ENCODE results near the gene DKC1. TPM values are rescaled to one million over a fixed set of nuclear protein-coding genes. Genes with fewer than 3 reads are reported as not detected.

DKC1 gene
- total and polyA plus RNA-seq, 10 donors, result 32.0 to 54.4 (median 39.0) TPM

GRCh38 chrX:154718616-154719015, 44.0 kb upstream of the DKC1 start:
- Histone ChIP-seq H3K27me3 (replicated peaks in 1 of 7) (no peaks in the 10 kb centered on the region), H3K9me3 (peaks cover 0 to 10% (median 0%) of the 10 kb centered on the region in 8 donors), H3K27ac (peak overlapping the region in 7 of 8 donors; percentile 52 to 84 (median 69)), H3K4me3 (peak overlapping the region in 1 of 8 donors; percentile 22), H3K4me1 (peaks cover 9 to 81% (median 54%) of the 10 kb centered on the region in 6 donors), H3K36me3 (peaks cover 0 to 15% (median 0%) of the 10 kb centered on the region in 6 donors)
- WGBS, 5 donors, result 18 to 56% (median 26%) methylated on average over 1 of the region's 1 CpG
- intact Hi-C loops (cut with DNase I; ENCODE audit: low total_unique reads), result no loop called here
- TF ChIP-seq CTCF (IDR thresholded peaks at IDR 0.05 in 8 of 11, conservative IDR thresholded peaks at IDR 0.05 in 3 of 11), result no peak
- no peak for TF ChIP-seq POLR2A (IDR thresholded peaks at IDR 0.05)
- no peak for TF ChIP-seq POLR2AphosphoS5 (IDR thresholded peaks at IDR 0.05)
- no peak for DNase-seq

- peaks cover 0 to 13% (median 0%) of the 10 kb centered on the region in 6 donors for H3K36me3 ChIP-seq
- 16 to 45% (median 24%) methylated on average over 6 of the region's 6 CpGs for WGBS, 5 donors
- peak in 1 of 3 donors; percentile 54 for TF ChIP-seq POLR2AphosphoS5 (IDR thresholded peaks at IDR 0.05)
- TF ChIP-seq CTCF (IDR thresholded peaks at IDR 0.05 in 8 of 11, conservative IDR thresholded peaks at IDR 0.05 in 3 of 11), result no peak
- no peak for TF ChIP-seq POLR2A (IDR thresholded peaks at IDR 0.05)
- no peaks in the 10 kb centered on the region for H3K27me3 ChIP-seq (replicated peaks in 1 of 7)
- DNase-seq, result no peak
- peaks cover 9 to 81% (median 60%) of the 10 kb centered on the region in 6 donors for H3K4me1 ChIP-seq
- peak overlapping the region in 1 of 8 donors; percentile 22 for H3K4me3 ChIP-seq
- peaks cover 0 to 10% (median 0%) of the 10 kb centered on the region in 8 donors for H3K9me3 ChIP-seq
- intact Hi-C loops (cut with DNase I; ENCODE audit: low total_unique reads), result no loop called here
- H3K27ac ChIP-seq, result peak overlapping the region in 7 of 8 donors; percentile 52 to 84 (median 69)
These were observed 43.5 kb upstream of the DKC1 start for GRCh38 chrX:154719132-154719675.

- TF ChIP-seq POLR2A (IDR thresholded peaks at IDR 0.05), result no peak
- TF ChIP-seq POLR2AphosphoS5 (IDR thresholded peaks at IDR 0.05), result no peak
- H3K4me3 ChIP-seq, result no peak overlapping the region
- H3K27me3 ChIP-seq (replicated peaks in 1 of 7), result no peaks in the 10 kb centered on the region
- intact Hi-C loops (cut with DNase I; ENCODE audit: low total_unique reads), result no loop called here
- peaks cover 9 to 81% (median 62%) of the 10 kb centered on the region in 6 donors for H3K4me1 ChIP-seq
- 57 to 72% (median 70%) methylated on average over 4 of the region's 4 CpGs for WGBS, 5 donors
- peaks cover 0 to 10% (median 0%) of the 10 kb centered on the region in 8 donors for H3K9me3 ChIP-seq
- DNase-seq, result no peak
- H3K27ac ChIP-seq, result peak overlapping the region in 6 of 8 donors; percentile 61 to 84 (median 76)
- peaks cover 0 to 9% (median 0%) of the 10 kb centered on the region in 6 donors for H3K36me3 ChIP-seq
These were observed 42.6 kb upstream of the DKC1 start for GRCh38 chrX:154720067-154720466.

- WGBS, 5 donors, result 91 to 100% (median 97%) methylated on average over 3 of the region's 3 CpGs
- intact Hi-C loops (cut with DNase I; ENCODE audit: low total_unique reads), result no loop called here
These were observed 41.5 kb upstream of the DKC1 start for GRCh38 chrX:154721155-154721554.

More at GRCh38 chrX:154721155-154721554, 41.5 kb upstream of the DKC1 start:
- H3K4me3 ChIP-seq, result no peak overlapping the region
- peaks cover 0 to 10% (median 0%) of the 10 kb centered on the region in 8 donors for H3K9me3 ChIP-seq
- no peak for TF ChIP-seq POLR2A (IDR thresholded peaks at IDR 0.05)
- no peak for TF ChIP-seq POLR2AphosphoS5 (IDR thresholded peaks at IDR 0.05)
- TF ChIP-seq CTCF (IDR thresholded peaks at IDR 0.05 in 8 of 11, conservative IDR thresholded peaks at IDR 0.05 in 3 of 11), result no peak
- no peak for DNase-seq
- peak overlapping the region in 1 of 8 donors; percentile 84 for H3K27ac ChIP-seq
- no peaks in the 10 kb centered on the region for H3K27me3 ChIP-seq (replicated peaks in 1 of 7)
- H3K36me3 ChIP-seq, result peaks cover 0 to under 1% (median 0%) of the 10 kb centered on the region in 6 donors
- H3K4me1 ChIP-seq, result peaks cover 9 to 81% (median 65%) of the 10 kb centered on the region in 6 donors
